ENCODE results near the gene SSC5D. TPM values are rescaled to one million over a fixed set of nuclear protein-coding genes. Genes with fewer than 3 reads are reported as not detected.
"Not testable (repeated sequence)": the region's sequence is repeated elsewhere in the genome, so short reads cannot be mapped to it uniquely, and the experiment has no call there.

SSC5D gene
- polyA plus RNA-seq, 1 donor, result 17.3 TPM

- peak; percentile 88 for DNase-seq (ENCODE audit: low read depth)
These were observed 989 bp upstream of the SSC5D start for GRCh38 chr19:55486971-55487923.

GRCh38 chr19:55488986-55489710 is 912 bp downstream of the SSC5D start:
- no peak for DNase-seq (ENCODE audit: low read depth)

- no peak for DNase-seq (ENCODE audit: low read depth)
These were observed 1.7 kb downstream of the SSC5D start for GRCh38 chr19:55489711-55490477.

GRCh38 chr19:55490478-55491432 is 2.5 kb downstream of the SSC5D start:
- DNase-seq (ENCODE audit: low read depth), result no peak

GRCh38 chr19:55491546-55492360 is 3.5 kb downstream of the SSC5D start:
- DNase-seq (ENCODE audit: low read depth), result no peak

- DNase-seq (ENCODE audit: low read depth), result no peak
These were observed 4.2 kb downstream of the SSC5D start for GRCh38 chr19:55492362-55492944.

GRCh38 chr19:55493052-55493644 is 4.9 kb downstream of the SSC5D start:
- no peak for DNase-seq (ENCODE audit: low read depth)

- no peak for DNase-seq (ENCODE audit: low read depth)
These were observed 5.5 kb downstream of the SSC5D start for GRCh38 chr19:55493645-55494171.

- no peak for DNase-seq (ENCODE audit: low read depth)
These were observed 6.0 kb downstream of the SSC5D start for GRCh38 chr19:55494172-55494761.

GRCh38 chr19:55495646-55496349 is 7.6 kb downstream of the SSC5D start:
- no peak for DNase-seq (ENCODE audit: low read depth)

- DNase-seq (ENCODE audit: low read depth), result not testable (repeated sequence)
These were observed 8.6 kb downstream of the SSC5D start for GRCh38 chr19:55496820-55497219.

- no peak for DNase-seq (ENCODE audit: low read depth)
These were observed 9.5 kb downstream of the SSC5D start for GRCh38 chr19:55497763-55498162.

- no peak for DNase-seq (ENCODE audit: low read depth)
These were observed 10.1 kb downstream of the SSC5D start for GRCh38 chr19:55498246-55498840.

- DNase-seq (ENCODE audit: low read depth), result no peak
These were observed 12.2 kb downstream of the SSC5D start for GRCh38 chr19:55500368-55500952.

- no peak for DNase-seq (ENCODE audit: low read depth)
These were observed 14.1 kb downstream of the SSC5D start for GRCh38 chr19:55502197-55502952.

GRCh38 chr19:55503157-55503501 is 14.9 kb downstream of the SSC5D start:
- no peak for DNase-seq (ENCODE audit: low read depth)

Data from forelimb muscle (tissue), 1 donor.